HG03520 (cell line): ENCODE measurements around the gene MMP11.

Source experiments
- ATAC-seq: cut with Tn5 transposase; IDR thresholded peaks from one replicate; pipeline ENCODE4 v1.9.1; 2021; ENCODE audit warnings: mild to moderate bottlenecking, moderate library complexity; ENCODE audit not compliant: unreplicated experiment

Gene MMP11

GRCh38 chr22:23780146-23780748 lies 7.6 kb downstream of the MMP11 start:
- ATAC-seq: no peak

- ATAC-seq: no peak
Observed at GRCh38 chr22:23781065-23781464, 8.4 kb downstream of the MMP11 start.

GRCh38 chr22:23781511-23782183 lies 9.0 kb downstream of the MMP11 start:
- ATAC-seq: no peak

- no peak for ATAC-seq
Observed at GRCh38 chr22:23782252-23782651, 9.6 kb downstream of the MMP11 start.

- no peak for ATAC-seq
Observed at GRCh38 chr22:23782703-23783102, 10.1 kb downstream of the MMP11 start.

GRCh38 chr22:23783265-23784150 lies 10.9 kb downstream of the MMP11 start:
- ATAC-seq: no peak

- no peak for ATAC-seq
Observed at GRCh38 chr22:23784215-23784732, 11.6 kb downstream of the MMP11 start.

GRCh38 chr22:23786261-23786710 lies 13.6 kb downstream of the MMP11 start:
- ATAC-seq: no peak

- peak; percentile 56 for ATAC-seq
Observed at GRCh38 chr22:23786752-23787599, 14.3 kb downstream of the MMP11 start, which contains the start of gene SMARCB1. Gene SMARCB1 (plus strand): TSS chr22:23786966. CDS start chr22:23787170, 204 bp downstream.

GRCh38 chr22:23787600-23787896 lies 14.9 kb downstream of the MMP11 start:
- ATAC-seq: peak; percentile 24

- ATAC-seq: no peak
Observed at GRCh38 chr22:23787910-23788309, 15.3 kb downstream of the MMP11 start.

- no peak for ATAC-seq
Observed at GRCh38 chr22:23789121-23789520, 16.5 kb downstream of the MMP11 start.

- no peak for ATAC-seq
Observed at GRCh38 chr22:23789638-23790037, 17.0 kb downstream of the MMP11 start.

- no peak for ATAC-seq
Observed at GRCh38 chr22:23790819-23791737, 18.4 kb downstream of the MMP11 start.

GRCh38 chr22:23791738-23792645 lies 19.3 kb downstream of the MMP11 start:
- no peak for ATAC-seq

- ATAC-seq: no peak
Observed at GRCh38 chr22:23793326-23793725, 20.7 kb downstream of the MMP11 start.

GRCh38 chr22:23796461-23796860 lies 23.8 kb downstream of the MMP11 start:
- ATAC-seq: no peak
